GM12878 (cell line): Measurements from ENCODE around the gene PLXDC1. TPM values are rescaled to one million over a fixed set of nuclear protein-coding genes. Genes with fewer than 3 reads are reported as not detected.

Experiments used
- ATAC-seq: fragments of 200-7000 bp; cut with Tn5 transposase; 3 replicates; pipeline ENCODE4 v1.9.1; 2020; ENCODE audit warnings: mild to moderate bottlenecking, moderate library complexity
- BruUV-seq: library from RNA; stranded (reverse); fragments of 400-500 nt; replicated peaks from 2 replicates; lab custom pipeline; 2021; lab: Mats Ljungman, UMichigan
- CTCF ChIA-PET: fragments of 300-600 bp; sonication (Branson Sonifier 250); formaldehyde crosslinking; extraction: SDS; loops from one replicate; lab custom pipeline; 2021; ENCODE audit warnings: inconsistent platforms; lab: Yijun Ruan, JAX
- POLR2A ChIA-PET: fragments of 350-600 bp; formaldehyde crosslinking; extraction: SDS; loops from one replicate; lab custom pipeline; 2021; ENCODE audit warnings: inconsistent platforms; lab: Charles Lee
- RAD21 ChIA-PET: fragments of 300-600 bp; sonication (Branson Sonifier 250); formaldehyde crosslinking; loops from one replicate; lab custom pipeline; 2023; ENCODE audit warnings: antibody characterized with exemption; ENCODE audit not compliant: unreplicated experiment; lab: Charles Lee
- SMC1A ChIA-PET: fragments of 300-600 bp; sonication (Branson Sonifier 250); formaldehyde crosslinking; loops from one replicate; lab custom pipeline; 2023; ENCODE audit not compliant: unreplicated experiment, uncharacterized antibody; lab: Charles Lee
- DNase-seq: peaks from one replicate; pipeline ENCODE4 v3.0.0-alpha.2; 2011; ENCODE audit warnings: low read depth, low spot score
- FAIRE-seq: peaks from 3 replicates; lab custom pipeline; 2011; peaks lifted over from hg19 to GRCh38; lab: Jason Lieb, UNC
- H2AFZ ChIP-seq: 2 replicates; pipeline ENCODE4 v1.6.0; 2011; ENCODE audit warnings: low read depth, low read length, control low read depth; ENCODE audit not compliant: control insufficient read depth
- H3K27ac ChIP-seq: 2 replicates; pipeline ENCODE4 v1.5.1; 2011; ENCODE audit warnings: control low read depth; ENCODE audit not compliant: control insufficient read depth, insufficient read depth
- H3K27me3 ChIP-seq, 2 experiments: replicated peaks in 1 of 2; 2 replicates each; pipeline versions ENCODE4 v1.6.0 to v1.6.1; 2011; ENCODE audit warnings: low read length in 1 of 2; ENCODE audit not compliant: control insufficient read depth in 2 of 2, insufficient read depth in 2 of 2
- H3K36me3 ChIP-seq, 2 experiments: 2 replicates each; pipeline ENCODE4 v1.5.1; 2011; ENCODE audit warnings: low read length in 1 of 2; ENCODE audit not compliant: control insufficient read depth in 2 of 2, insufficient read depth in 2 of 2
- H3K4me1 ChIP-seq: 2 replicates; pipeline ENCODE4 v1.6.1; 2011; ENCODE audit warnings: mild to moderate bottlenecking, low read length, moderate library complexity, mixed read lengths; ENCODE audit not compliant: control insufficient read depth, insufficient read depth
- H3K4me2 ChIP-seq: 2 replicates; pipeline ENCODE4 v1.6.0; 2011; ENCODE audit warnings: control low read depth; ENCODE audit not compliant: control insufficient read depth, insufficient read depth
- H3K4me3 ChIP-seq: fragments of 200-600 bp; sonication (generic); 2 replicates; pipeline ENCODE4 v1.5.1; 2016
- H3K79me2 ChIP-seq: 2 replicates; pipeline ENCODE4 v1.6.0; 2011; ENCODE audit warnings: low read length; ENCODE audit not compliant: control insufficient read depth, insufficient read depth
- H3K9ac ChIP-seq: 2 replicates; pipeline ENCODE4 v1.8.0; 2011; ENCODE audit warnings: low read length, control low read depth, mixed read lengths; ENCODE audit not compliant: control insufficient read depth, insufficient read depth
- H3K9me3 ChIP-seq: replicated peaks from 3 replicates; pipeline ENCODE4 v1.5.1; 2011; ENCODE audit warnings: mild to moderate bottlenecking, low read length; ENCODE audit not compliant: control insufficient read depth, insufficient read depth
- H4K20me1 ChIP-seq: 2 replicates; pipeline ENCODE4 v1.6.0; 2011; ENCODE audit not compliant: control insufficient read depth, insufficient read depth
- FOS ChIP-seq: IDR thresholded peaks from 3 replicates; pipeline ENCODE4 v1.6.1; 2011; ENCODE audit warnings: borderline replicate concordance; ENCODE audit not compliant: insufficient read length; ENCODE audit errors: extremely low read depth
- HDAC6 ChIP-seq: fragments of 200-600 bp; sonication (generic); IDR thresholded peaks from one replicate; pipeline ENCODE4 v1.8.0; 2017; ENCODE audit warnings: antibody characterized with exemption; ENCODE audit not compliant: unreplicated experiment
- IRF3 ChIP-seq: fragments of 450-650 bp; IDR thresholded peaks from 2 replicates; pipeline ENCODE4 v1.6.1; 2014; ENCODE audit warnings: mild to moderate bottlenecking
- NFYA ChIP-seq: IDR thresholded peaks from 2 replicates; pipeline ENCODE4 v1.6.1; 2011; ENCODE audit warnings: low read depth, mild to moderate bottlenecking, low read length, improper control_type of control experiment, borderline replicate concordance
- PML ChIP-seq: IDR thresholded peaks from 2 replicates; pipeline ENCODE4 v1.6.1; 2012; ENCODE audit warnings: low read length, inconsistent platforms
- PRDM15 ChIP-seq: fragments of 450-650 bp; formaldehyde crosslinking; IDR thresholded peaks from 2 replicates; pipeline ENCODE4 v1.4.0; 2020; ENCODE audit warnings: mild to moderate bottlenecking, moderate library complexity
- RAD21 ChIP-seq: IDR thresholded peaks from 2 replicates; pipeline ENCODE4 v1.6.1; 2011; ENCODE audit warnings: mild to moderate bottlenecking, low read depth, low read length, moderate library complexity; ENCODE audit not compliant: insufficient read depth
- RCOR1 ChIP-seq: conservative IDR thresholded peaks from 2 replicates; pipeline ENCODE4 v1.6.1; 2012; ENCODE audit warnings: low read depth, low read length, improper control_type of control experiment
- STAT1 ChIP-seq: fragments of 450-650 bp; conservative IDR thresholded peaks from 2 replicates; pipeline ENCODE4 v1.6.1; 2014; ENCODE audit warnings: antibody characterized with exemption, mild to moderate bottlenecking
- STAT3 ChIP-seq: IDR thresholded peaks from 2 replicates; pipeline ENCODE4 v1.6.1; 2011; ENCODE audit warnings: low read depth, low read length, improper control_type of control experiment
- TAF1 ChIP-seq: IDR thresholded peaks from 2 replicates; pipeline ENCODE4 v1.6.1; 2011; ENCODE audit warnings: mild to moderate bottlenecking, low read depth, low read length, borderline replicate concordance
- TCF12 ChIP-seq: IDR thresholded peaks from 2 replicates; pipeline ENCODE4 v1.6.1; 2011; ENCODE audit warnings: low read depth, mild to moderate bottlenecking, low read length
- ZNF622 ChIP-seq: fragments of 450-650 bp; IDR thresholded peaks from 2 replicates; pipeline ENCODE4 v1.6.1; 2017; ENCODE audit warnings: mild to moderate bottlenecking, inconsistent platforms
- ZNF687 ChIP-seq: fragments of 450-650 bp; IDR thresholded peaks from 2 replicates; pipeline ENCODE4 v1.6.1; 2017; ENCODE audit warnings: mild to moderate bottlenecking, moderate library complexity
- WGBS: methylation state at CpG from one replicate; pipeline ENCODE4 v1.1.6; 2016; ENCODE audit warnings: low lambda C conversion rate; ENCODE audit not compliant: insufficient replicate concordance, insufficient coverage; ENCODE audit errors: missing lambda C conversion rate; 5-methylcytosine and 5-hydroxymethylcytosine counted together
- in situ Hi-C: fragments of 300-500 bp; cut with MboI; formaldehyde crosslinking; loops from 9 replicates; pipeline ENCODE4 v1.14.3; 2018; ENCODE audit warnings: mixed read lengths
- intact Hi-C: fragments of 100-400 bp; cut with micrococcal nuclease; formaldehyde crosslinking; loops from one replicate; pipeline ENCODE4 v1.14.2; 2022; ENCODE audit not compliant: unreplicated experiment
- polyA plus RNA-seq, 11 experiments: library from polyadenylated mRNA; depleted of rRNA in 4 of 11; unstranded in 6 of 11; stranded (reverse) in 5 of 11; fragments of >200 nt; fragmentation: Nextera tagmentation in 4 of 11; fragmentation: Illumina TruSeq in 1 of 11; extraction: Ambion mirVana in 4 of 11; extraction: Trizol in 1 of 11; gene quantifications; 1 replicate in 1 of 11; 2 replicates in 10 of 11; pipeline versions ENCODE4 v1.2.1 to v1.2.3, GENCODE V29; 2011 to 2016; ENCODE audit warnings: inconsistent platforms in 2 of 11, missing spikeins in 2 of 11, low read depth in 1 of 11
- total RNA-seq, 4 experiments: library from RNA; depleted of rRNA in 3 of 4; stranded (reverse); fragments of >200 nt in 3 of 4; fragmentation: Illumina TruSeq in 1 of 4; extraction: Trizol in 1 of 4; gene quantifications; 2 replicates each; pipeline versions ENCODE4 v1.2.1 to v1.2.3, GENCODE V29; 2013 to 2021

The PLXDC1 gene
- total and polyA plus RNA-seq, 10 of the 15 experiments (the other 5 are each of a cell fraction or from before 2014, with no cell fraction given) = 0.03 to 0.30 (median 0.22) TPM; not detected in 7

- no peak for TF ChIP-seq PRDM15 (CRISPR knock-in tag)
- TF ChIP-seq STAT1 = no peak
- TF ChIP-seq TAF1 = no peak
- TF ChIP-seq STAT3 = no peak
- TF ChIP-seq PML = no peak
- no peak for TF ChIP-seq NFYA
Measured at GRCh38 chr17:39187152-39187830, 35.9 kb upstream of the PLXDC1 start (continued).

GRCh38 chr17:39186481-39187002, 35.1 kb upstream of the PLXDC1 start:
- no peak overlapping the region for H3K9ac ChIP-seq
- no peak overlapping the region for H3K4me2 ChIP-seq
- ATAC-seq (no peak), FAIRE-seq (no peak), DNase-seq (no peak)
- 92% methylated on average over 15 of the region's 15 CpGs for WGBS
- H3K27ac ChIP-seq = no peak overlapping the region
- H3K79me2 ChIP-seq = no peaks in the 10 kb centered on the region
- POLR2A ChIA-PET = no interaction called here
- H3K4me1 ChIP-seq = no peaks in the 10 kb centered on the region
- CTCF ChIA-PET = interaction anchor here (0.5 to 1.6 kb wide), 2 partner anchors 8 to 22 kb away, joined by 3 to 6 read pairs; no protein-coding TSS in a partner anchor
- RAD21 ChIA-PET = no interaction called here
- BruUV-seq = no TSS peak
- no peaks in the 10 kb centered on the region for H4K20me1 ChIP-seq
- H3K27me3 ChIP-seq = no peaks in the 10 kb centered on the region
- peaks cover 5 to 17% of the 10 kb centered on the region in 2 experiments; a peak in 3 of 4 replicates for H3K36me3 ChIP-seq
- no peak overlapping the region for H2AFZ ChIP-seq
- SMC1A ChIA-PET = interaction anchor here (1.1 kb wide), 1 partner anchor 9 kb away, joined by 3 read pairs; no protein-coding TSS in a partner anchor
- H3K9me3 ChIP-seq = no peaks in the 10 kb centered on the region
- intact Hi-C loops (no loop called here), in situ Hi-C loops (no loop called here)
- no peak overlapping the region for H3K4me3 ChIP-seq
- TF ChIP-seq HDAC6 (no peak), TCF12 (no peak), RAD21 (no peak), ZNF622 (no peak), FOS (no peak), RCOR1 (no peak), ZNF687 (no peak), IRF3 (no peak)
